Naive B cell (primary cell): ENCODE data around the gene IER3. TPM values are rescaled to one million over a fixed set of nuclear protein-coding genes. Genes with fewer than 3 reads are reported as not detected.

Experiments used
- ATAC-seq, 2 donors: fragments of 150-1000 bp; cut with Tn5 transposase; 2 replicates each; pipeline ENCODE4 v1.10.0; 2021; ENCODE audit warnings: low read depth in 2 of 2, mild to moderate bottlenecking in 2 of 2, moderate library complexity in 2 of 2
- DNase-seq: peaks from one replicate; pipeline ENCODE4 v3.0.0; 2022
- H3K27ac Mint-ChIP-seq, 6 donors: one replicate each; pipeline ENCODE4 v1.8.0; 2020 to 2022; ENCODE audit warnings: mild to moderate bottlenecking in 6 of 6, mixed read lengths in 6 of 6, moderate library complexity in 5 of 6, inconsistent platforms in 2 of 6
- H3K27me3 Mint-ChIP-seq, 3 donors: one replicate each; pipeline ENCODE4 v1.8.0; 2021 to 2022; ENCODE audit warnings: mixed read lengths in 3 of 3, mild to moderate bottlenecking in 1 of 3
- H3K36me3 Mint-ChIP-seq, 2 donors: one replicate each; pipeline ENCODE4 v1.8.0; 2020 to 2022; ENCODE audit warnings: mixed read lengths in 2 of 2, inconsistent platforms in 1 of 2, mild to moderate bottlenecking in 1 of 2
- H3K4me1 Mint-ChIP-seq, 3 donors: one replicate each; pipeline ENCODE4 v1.8.0; 2020 to 2022; ENCODE audit warnings: mixed read lengths in 3 of 3, inconsistent platforms in 1 of 3, mild to moderate bottlenecking in 1 of 3, moderate library complexity in 1 of 3
- H3K4me3 Mint-ChIP-seq, 8 donors: one replicate each; pipeline ENCODE4 v1.8.0; 2020 to 2022; ENCODE audit warnings: mild to moderate bottlenecking in 8 of 8, mixed read lengths in 8 of 8, moderate library complexity in 8 of 8, inconsistent platforms in 2 of 8
- H3K9me3 Mint-ChIP-seq, 7 donors: one replicate each; pipeline ENCODE4 v1.8.0; 2020 to 2022; ENCODE audit warnings: mixed read lengths in 7 of 7, mild to moderate bottlenecking in 5 of 7, inconsistent platforms in 2 of 7, moderate library complexity in 1 of 7
- polyA plus RNA-seq, 6 donors: library from polyadenylated mRNA; unstranded; fragments of 300-500 nt; fragmentation: Illumina TruSeq; gene quantifications; one replicate each; pipeline ENCODE4 v1.2.3, GENCODE V29; 2021; ENCODE audit warnings: low read depth in 6 of 6

Gene IER3
- polyA plus RNA-seq, 6 donors from 2014 or later = 0.31 TPM; not detected in 5

- ATAC-seq (no peak), DNase-seq (no peak)
- Mint-ChIP-seq H3K9me3 (no peaks in the 10 kb centered on the region), H3K4me3 (no peak overlapping the region), H3K27me3 (peaks cover 0 to 15% (median 0%) of the 10 kb centered on the region in 3 donors), H3K4me1 (peaks cover 3 to 14% (median 4%) of the 10 kb centered on the region in 3 donors), H3K36me3 (no peaks in the 10 kb centered on the region), H3K27ac (no peak overlapping the region)
Observed at GRCh38 chr6:30749554-30750378, 5.4 kb upstream of the IER3 start.

GRCh38 chr6:30748851-30749540 lies 4.6 kb upstream of the IER3 start:
- H3K4me1 Mint-ChIP-seq = peaks cover 6 to 21% (median 6%) of the 10 kb centered on the region in 3 donors
- H3K9me3 Mint-ChIP-seq = no peaks in the 10 kb centered on the region
- H3K27me3 Mint-ChIP-seq = peaks cover 0 to 15% (median 0%) of the 10 kb centered on the region in 3 donors
- ATAC-seq (no peak), DNase-seq (no peak)
- no peak overlapping the region for H3K27ac Mint-ChIP-seq
- H3K4me3 Mint-ChIP-seq = no peak overlapping the region
- H3K36me3 Mint-ChIP-seq = no peaks in the 10 kb centered on the region

DNA sequence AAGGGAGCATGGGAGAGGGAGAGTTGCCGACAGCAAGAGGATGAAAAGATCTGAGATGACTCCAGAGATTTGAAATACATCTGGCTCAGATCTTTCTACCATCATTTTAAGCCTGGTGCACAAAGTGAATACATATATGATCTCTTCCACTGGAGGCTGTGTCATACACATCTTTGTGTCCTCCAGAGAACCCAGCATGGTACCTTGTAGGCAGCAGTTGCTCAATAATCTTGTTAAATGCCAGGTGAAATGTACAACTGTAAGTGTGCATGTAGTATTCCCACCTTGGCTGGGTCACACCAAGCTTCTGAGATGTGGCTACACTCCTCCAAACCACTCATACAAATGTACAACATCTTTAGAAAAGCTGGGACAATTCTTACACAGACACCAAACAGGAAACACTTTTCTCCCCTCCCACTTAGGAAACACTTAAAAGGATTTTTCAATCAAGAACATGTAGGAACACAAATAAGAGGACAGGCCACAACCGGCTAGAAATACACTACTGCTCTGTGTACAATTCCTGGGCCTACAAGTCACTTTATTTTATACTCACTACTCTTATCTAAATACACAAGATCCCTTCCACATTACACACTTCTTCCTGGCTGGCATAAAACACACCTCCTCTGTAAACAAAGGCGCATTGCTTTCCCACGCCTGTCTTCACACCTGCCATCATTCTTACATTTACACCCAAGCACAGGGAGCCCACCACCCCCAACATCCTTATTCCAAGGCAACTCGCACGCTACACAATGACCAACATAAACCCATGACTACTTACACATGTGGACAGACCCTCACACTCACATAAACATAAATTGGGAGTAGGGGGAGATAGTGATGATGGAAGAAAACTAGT lies 3.8 kb upstream of the IER3 start:
- Mint-ChIP-seq H3K4me1 (peaks cover 14 to 29% (median 15%) of the 10 kb centered on the region in 3 donors), H3K9me3 (no peaks in the 10 kb centered on the region), H3K4me3 (no peak overlapping the region), H3K36me3 (no peaks in the 10 kb centered on the region), H3K27me3 (peaks cover 0 to 15% (median 0%) of the 10 kb centered on the region in 3 donors), H3K27ac (peak overlapping the region in 1 of 6 donors; percentile 5)
- ATAC-seq = no peak
- DNase-seq = no peak

GRCh38 chr6:30747300-30747687 lies 2.9 kb upstream of the IER3 start:
- Mint-ChIP-seq H3K27me3 (peaks cover 0 to 10% (median 0%) of the 10 kb centered on the region in 3 donors), H3K4me3 (no peak overlapping the region), H3K9me3 (no peaks in the 10 kb centered on the region), H3K36me3 (no peaks in the 10 kb centered on the region), H3K27ac (peak overlapping the region in 2 of 6 donors; percentile 25 to 89), H3K4me1 (peaks cover 12 to 28% (median 21%) of the 10 kb centered on the region in 3 donors)
- ATAC-seq (no peak), DNase-seq (no peak)

DNA sequence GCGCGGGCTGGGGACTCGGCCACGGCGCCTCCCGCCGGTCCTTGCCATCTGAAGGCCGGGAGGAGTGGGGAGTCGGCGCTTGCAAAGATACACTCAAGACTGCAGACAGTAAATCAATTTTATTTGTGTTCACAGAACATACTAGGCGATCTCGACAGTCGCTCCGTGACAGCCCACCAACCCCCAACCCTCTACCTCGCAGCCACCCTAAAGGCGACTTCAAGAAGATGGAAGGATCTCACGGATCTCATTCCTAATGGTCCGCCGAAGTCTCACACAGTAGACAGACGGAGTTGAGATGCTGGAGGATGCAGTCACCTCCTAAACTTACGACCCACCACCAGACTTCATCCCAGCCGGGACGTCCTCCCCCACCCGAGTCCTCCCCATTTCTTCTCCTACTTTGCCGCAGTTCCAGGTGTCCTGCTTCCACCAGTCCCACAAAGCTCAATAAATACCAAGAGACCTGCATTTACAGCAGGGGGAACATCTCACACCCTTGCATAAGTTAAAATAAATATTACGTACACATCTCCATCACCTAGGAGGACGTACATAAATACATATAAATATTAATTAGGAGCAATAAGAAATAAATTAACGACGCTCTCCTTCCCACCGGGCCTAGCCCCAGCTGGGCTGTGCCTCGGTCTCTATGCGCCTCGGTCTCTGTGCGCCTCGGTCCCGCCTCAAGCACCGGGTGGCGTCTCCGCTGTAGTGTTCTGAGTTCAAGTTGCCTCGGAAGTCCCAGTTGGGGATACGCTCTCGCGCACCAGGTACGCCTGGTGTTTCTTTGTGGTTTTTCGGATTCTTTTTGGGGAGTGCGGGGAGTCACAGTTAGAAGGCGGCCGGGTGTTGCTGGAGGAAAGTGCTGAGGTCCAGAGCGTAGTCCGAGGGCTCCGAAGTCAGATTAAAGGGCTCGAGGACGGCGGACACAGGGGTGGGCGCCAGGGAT lies 971 bp downstream of the IER3 start:
- peaks cover 0 to 7% (median 0%) of the 10 kb centered on the region in 3 donors for H3K27me3 Mint-ChIP-seq
- ATAC-seq (peak; percentile 21 to 22), DNase-seq (no peak)
- peak overlapping the region; percentile 83 to 96 (median 90) for H3K4me3 Mint-ChIP-seq
- peak overlapping the region; percentile 54 to 89 (median 76) for H3K27ac Mint-ChIP-seq
- H3K9me3 Mint-ChIP-seq = no peaks in the 10 kb centered on the region
- H3K36me3 Mint-ChIP-seq = no peaks in the 10 kb centered on the region
- H3K4me1 Mint-ChIP-seq = peaks cover 34 to 39% (median 34%) of the 10 kb centered on the region in 3 donors

GRCh38 chr6:30742316-30743098 lies 1.8 kb downstream of the IER3 start, which contains the start of gene FLOT1:
Gene FLOT1, minus strand, starts transcription at chr6:30742687. Its CDS starts 498 bp downstream, at chr6:30742189.
- ATAC-seq = peak; percentile 58 to 60
- no peaks in the 10 kb centered on the region for H3K9me3 Mint-ChIP-seq

GRCh38 chr6:30741789-30742315 lies 2.5 kb downstream of the IER3 start:
- DNase-seq (no peak), ATAC-seq (no peak)
- H3K4me1 Mint-ChIP-seq = peaks cover 44 to 50% (median 44%) of the 10 kb centered on the region in 3 donors
- H3K36me3 Mint-ChIP-seq = no peaks in the 10 kb centered on the region
- H3K27ac Mint-ChIP-seq = peak overlapping the region in 5 of 6 donors; percentile 41 to 87 (median 72)
- no peaks in the 10 kb centered on the region for H3K9me3 Mint-ChIP-seq
- H3K4me3 Mint-ChIP-seq = peak overlapping the region; percentile 83 to 96 (median 92)
- no peaks in the 10 kb centered on the region for H3K27me3 Mint-ChIP-seq

More at GRCh38 chr6:30742316-30743098, 1.8 kb downstream of the IER3 start, which contains the start of gene FLOT1:
- peaks cover 0 to 5% (median 0%) of the 10 kb centered on the region in 3 donors for H3K27me3 Mint-ChIP-seq
- H3K4me1 Mint-ChIP-seq = peaks cover 37 to 43% (median 38%) of the 10 kb centered on the region in 3 donors
- peak within 1 kb of the TSS; percentile 54 to 89 (median 74) for H3K27ac Mint-ChIP-seq
- peak; percentile 77 for DNase-seq
- H3K4me3 Mint-ChIP-seq = peak within 1 kb of the TSS; percentile 83 to 96 (median 92)
- H3K36me3 Mint-ChIP-seq = no peaks in the 10 kb centered on the region

DNA sequence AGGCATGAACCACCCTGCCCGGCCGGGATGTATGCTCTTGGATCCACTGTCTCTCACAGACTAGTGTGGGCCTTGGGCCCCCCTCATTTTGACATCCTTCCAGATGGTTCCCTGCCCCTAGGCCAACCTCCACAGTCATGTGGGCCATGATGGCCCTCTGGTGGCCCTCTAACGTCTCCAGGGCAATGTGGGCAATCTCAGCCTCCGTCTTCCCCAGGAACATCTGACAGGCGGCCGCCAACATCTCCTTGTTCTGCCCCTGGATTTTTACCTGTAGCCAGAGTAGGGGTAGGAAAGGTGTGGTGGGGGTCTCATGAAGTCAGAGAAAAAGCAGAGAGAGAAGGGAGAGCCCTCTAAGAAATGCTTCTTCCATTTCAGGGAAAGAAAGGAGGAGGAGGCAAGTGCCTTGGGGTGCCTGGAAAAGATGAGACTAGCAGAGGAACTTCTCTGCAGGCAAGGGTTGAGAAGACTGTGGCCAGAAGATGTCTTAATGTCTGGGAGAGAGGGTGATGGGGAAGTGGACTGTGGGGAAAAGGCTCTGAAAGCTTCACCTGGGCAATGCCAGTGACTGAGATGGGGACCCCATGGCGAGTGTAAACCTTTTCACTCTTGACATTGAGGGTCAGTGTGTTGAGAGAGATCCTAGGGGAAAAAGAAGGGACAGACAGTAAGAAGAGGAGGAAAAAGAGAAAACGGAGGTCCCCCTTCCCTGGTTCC lies 3.1 kb downstream of the IER3 start:
- peak overlapping the region; percentile 83 to 96 (median 92) for H3K4me3 Mint-ChIP-seq

DNA sequence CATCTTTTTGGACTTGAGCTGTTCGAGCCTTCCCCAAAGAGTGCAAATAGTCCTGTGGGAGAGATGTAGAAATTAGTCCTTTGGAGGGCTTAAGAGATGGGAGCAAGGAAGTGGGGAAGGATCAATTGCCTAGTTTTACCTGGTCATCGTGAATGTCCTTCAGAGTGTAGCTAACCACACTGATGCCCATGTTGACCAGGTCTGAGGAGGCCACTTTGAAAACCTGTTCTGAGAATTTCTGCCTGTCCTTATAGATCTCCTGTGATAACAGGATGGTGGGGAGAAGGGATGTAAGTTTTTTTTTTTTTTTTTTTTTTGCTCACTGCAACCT lies 3.8 kb downstream of the IER3 start:
- Mint-ChIP-seq H3K27me3 (no peaks in the 10 kb centered on the region), H3K4me3 (peak overlapping the region in 3 of 8 donors; percentile 0 to 55 (median 39)), H3K9me3 (no peaks in the 10 kb centered on the region), H3K27ac (no peak overlapping the region), H3K36me3 (no peaks in the 10 kb centered on the region), H3K4me1 (peaks cover 54 to 61% (median 58%) of the 10 kb centered on the region in 3 donors)
- no peak for ATAC-seq
- DNase-seq = no peak

More for the DNA sequence above, 3.1 kb downstream of the IER3 start:
- DNase-seq = no peak
- Mint-ChIP-seq H3K27me3 (no peaks in the 10 kb centered on the region), H3K36me3 (no peaks in the 10 kb centered on the region), H3K9me3 (no peaks in the 10 kb centered on the region), H3K27ac (peak overlapping the region in 5 of 6 donors; percentile 41 to 84 (median 66)), H3K4me1 (peaks cover 47 to 55% (median 51%) of the 10 kb centered on the region in 3 donors)
- ATAC-seq = no peak

DNA sequence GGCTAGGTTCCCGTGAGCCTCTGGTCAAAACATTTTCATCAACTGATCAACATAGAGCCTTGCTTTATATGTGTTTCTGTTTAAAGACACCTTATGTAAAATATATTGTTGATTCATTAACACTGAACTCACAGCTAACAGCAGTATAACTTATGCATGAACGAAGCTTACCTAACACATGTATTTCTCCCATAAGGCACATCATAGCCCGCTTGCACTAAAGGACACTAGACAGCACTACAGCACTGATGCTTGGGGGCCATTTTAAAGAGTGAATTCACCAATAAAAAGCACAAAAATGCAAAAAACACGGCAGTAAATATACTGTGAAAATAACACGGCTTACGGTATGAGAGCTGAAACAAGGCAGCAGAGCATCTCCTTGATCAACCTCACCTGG lies 5.8 kb downstream of the IER3 start:
- no peaks in the 10 kb centered on the region for H3K9me3 Mint-ChIP-seq
- H3K27me3 Mint-ChIP-seq = no peaks in the 10 kb centered on the region
- peaks cover 43 to 62% (median 44%) of the 10 kb centered on the region in 3 donors for H3K4me1 Mint-ChIP-seq
- DNase-seq = no peak
- no peak for ATAC-seq
- H3K27ac Mint-ChIP-seq = no peak overlapping the region
- peak overlapping the region in 1 of 8 donors; percentile 72 for H3K4me3 Mint-ChIP-seq
- no peaks in the 10 kb centered on the region for H3K36me3 Mint-ChIP-seq
